DMS153 treated with DMSO at 0.1 percent for 48 hours (cell line): ENCODE results near the gene KRTAP10-10.
A peak's percentile ranks its signal among the peaks of the same experiment; 100 is the strongest.
"Not testable (repeated sequence)": the region's sequence is repeated elsewhere in the genome, so short reads cannot be mapped to it uniquely, and the experiment has no call there.

Source experiments
- DNase-seq: peaks from one replicate; lab custom pipeline; 2025; ENCODE audit not compliant: unreplicated experiment; lab: John Stamatoyannopoulos, UW

Gene KRTAP10-10

DNA sequence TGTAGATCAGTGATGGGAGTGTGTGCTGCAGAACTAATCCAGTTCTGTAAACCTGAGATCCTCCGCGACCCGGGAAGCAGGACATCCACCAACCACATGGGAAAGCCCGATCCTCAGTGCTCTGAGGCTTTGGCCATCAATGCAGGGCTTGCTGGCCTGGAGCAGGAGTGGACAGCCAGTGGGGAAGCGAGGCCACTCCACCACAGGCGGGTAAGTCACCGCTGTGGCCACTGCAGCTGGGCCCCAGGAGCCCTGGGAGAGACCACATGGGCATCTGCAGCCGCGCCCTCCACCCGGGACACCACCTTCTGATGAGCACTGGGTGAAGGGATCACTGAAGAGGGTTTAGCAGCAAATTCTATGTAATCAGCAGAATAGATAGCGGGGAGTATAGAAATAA lies 44.0 kb downstream of the KRTAP10-10 start:
- DNase-seq, result no peak

DNA sequence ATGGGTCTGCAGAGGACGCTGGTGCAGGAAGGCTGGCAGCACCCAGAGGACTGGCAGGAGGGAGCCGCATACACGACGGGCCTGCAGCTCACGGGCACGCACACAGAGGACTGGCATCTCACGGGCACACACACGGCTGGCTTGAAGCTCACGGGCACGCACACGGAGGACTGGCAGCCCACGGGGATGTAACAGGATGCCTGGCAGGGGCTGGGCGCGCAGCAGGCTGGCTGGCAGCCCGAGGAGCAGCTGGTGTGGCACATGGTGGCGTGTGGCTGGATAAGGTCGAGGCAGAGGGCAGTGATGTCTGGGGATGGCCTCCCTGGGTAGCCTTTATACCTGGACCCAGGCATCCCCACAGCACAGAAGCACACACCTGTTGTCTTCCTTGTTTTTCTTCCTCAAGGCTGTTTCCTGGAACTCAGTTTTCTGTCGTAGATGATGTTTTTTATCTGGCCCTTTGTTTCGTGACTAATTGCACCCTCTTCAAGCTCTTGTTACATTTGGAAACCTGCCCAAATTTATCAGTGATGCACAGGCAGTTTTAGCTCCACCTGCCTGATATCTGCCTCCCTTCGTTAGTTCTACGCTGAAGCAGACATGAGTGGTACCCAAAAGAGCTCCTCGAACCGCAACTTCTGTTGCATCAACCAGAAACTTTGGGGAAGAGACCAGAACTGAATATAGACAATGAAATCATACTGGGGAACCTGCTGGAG lies 44.9 kb downstream of the KRTAP10-10 start, which contains the start of gene KRTAP12-1:
KRTAP12-1 (minus strand) TSS at position 303 of the 719 bp plus-strand sequence; CDS start at position 263, 40 bp downstream.
- peak; percentile 92 for DNase-seq

- DNase-seq, result no peak
Observed at GRCh38 chr21:44682580-44683151, 45.5 kb downstream of the KRTAP10-10 start.

GRCh38 chr21:44684077-44684476 lies 46.9 kb downstream of the KRTAP10-10 start:
- no peak for DNase-seq

GRCh38 chr21:44684483-44684882 lies 47.3 kb downstream of the KRTAP10-10 start:
- DNase-seq, result no peak

DNA sequence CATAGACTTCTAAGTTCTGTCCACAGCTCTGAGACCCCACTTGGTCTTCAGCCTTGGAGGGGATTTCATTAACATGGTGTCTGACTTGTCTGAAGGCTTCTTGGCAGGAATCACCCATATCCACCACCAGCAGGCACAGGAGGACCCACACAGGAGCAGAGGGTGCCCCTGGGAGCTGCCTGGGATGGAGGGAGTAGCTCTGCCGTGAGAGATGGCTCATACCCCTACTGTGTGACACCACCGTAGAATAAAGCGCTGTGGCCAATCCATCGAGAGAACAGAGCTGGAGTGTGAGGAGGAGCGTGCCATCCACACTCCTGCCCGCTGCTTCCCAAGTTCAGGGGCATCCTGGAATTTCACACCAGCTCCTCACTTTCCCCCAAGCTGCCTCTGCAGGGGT lies 47.9 kb downstream of the KRTAP10-10 start:
- DNase-seq, result not testable (repeated sequence)

- no peak for DNase-seq
Observed at GRCh38 chr21:44686000-44686781, 49.0 kb downstream of the KRTAP10-10 start.

DNA sequence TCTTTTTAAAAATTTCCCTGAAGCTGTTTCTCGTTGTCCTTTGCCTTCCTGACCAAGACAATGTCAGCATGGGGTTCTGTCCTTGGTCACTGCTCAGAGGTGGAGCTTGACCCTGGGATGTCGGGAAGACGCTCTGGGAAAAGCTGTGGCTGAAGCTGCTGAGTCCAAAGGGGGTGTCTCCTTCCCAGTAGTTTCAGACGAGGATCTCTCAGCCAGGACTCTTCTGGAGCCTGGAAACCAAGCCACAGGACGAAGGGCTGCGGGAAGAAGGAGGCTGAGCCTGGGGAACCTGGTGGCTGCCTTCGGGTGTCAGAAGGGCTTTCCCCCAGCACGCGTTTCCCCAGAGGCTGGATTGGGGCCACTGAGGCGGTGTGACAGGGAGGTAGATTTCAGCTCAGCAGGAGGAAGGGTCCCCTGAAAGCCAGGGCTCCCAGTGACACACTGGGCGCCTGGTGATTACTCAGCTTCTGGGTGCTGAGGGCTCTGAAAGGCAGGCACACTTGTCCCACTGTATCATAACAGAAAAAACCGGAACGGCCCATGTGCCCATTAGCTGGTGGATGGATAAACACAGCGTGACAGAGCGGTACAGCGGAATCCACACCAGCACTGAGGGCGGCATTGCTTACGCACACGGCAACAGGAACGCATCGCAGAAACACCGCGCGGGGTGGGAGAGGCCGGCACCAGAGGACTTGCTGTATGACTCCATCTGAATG lies 49.8 kb downstream of the KRTAP10-10 start:
- no peak for DNase-seq

DNA sequence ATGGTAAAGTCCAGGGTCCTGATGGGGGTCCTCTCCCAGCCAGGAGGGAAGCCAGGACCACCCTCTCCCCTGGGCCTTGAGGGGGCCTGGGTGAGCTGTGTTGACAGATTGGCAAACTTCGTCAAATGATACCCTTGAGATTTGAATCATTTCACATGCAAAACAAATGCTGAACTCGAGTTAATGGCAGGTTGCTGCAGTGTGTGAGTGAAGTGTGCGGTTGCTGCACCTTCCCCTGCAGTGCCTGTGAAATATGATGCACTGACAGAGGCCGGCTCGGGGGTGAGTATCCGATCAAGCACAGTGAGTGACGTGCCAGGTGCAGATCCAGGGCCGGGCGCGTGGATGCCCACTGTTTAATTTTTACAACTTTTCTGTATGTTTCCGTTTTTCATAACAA lies 50.5 kb downstream of the KRTAP10-10 start:
- peak; percentile 6 for DNase-seq
